H1 (cell line): Measurements from ENCODE around the gene CUX1.

Experiments used
- CTCF ChIP-seq, 3 experiments: IDR thresholded peaks; 1 replicate in 2 of 3; 2 replicates in 1 of 3; pipeline versions ENCODE4 v1.5.1 to v1.6.1; 2011; ENCODE audit warnings: low read length in 3 of 3, mild to moderate bottlenecking in 3 of 3, inconsistent platforms in 2 of 3, low read depth in 1 of 3, moderate library complexity in 1 of 3; ENCODE audit not compliant: insufficient read depth in 1 of 3; ENCODE audit errors: control extremely low read depth in 1 of 3
- EZH2 ChIP-seq: fragments of 200-600 bp; sonication (generic); IDR thresholded peaks from 2 replicates; pipeline ENCODE4 v1.7.1; 2012; ENCODE audit warnings: low read depth, mild to moderate bottlenecking, moderate library complexity, low read length, inconsistent platforms; ENCODE audit not compliant: severe bottlenecking
- GTF2F1 ChIP-seq: IDR thresholded peaks from 2 replicates; pipeline ENCODE4 v1.6.1; 2012; ENCODE audit warnings: low read depth, low read length, improper control_type of control experiment, borderline replicate concordance
- HDAC2 ChIP-seq, 2 experiments: fragments of 300-600 bp in 1 of 2; sonication (generic) in 1 of 2; IDR thresholded peaks; 2 replicates each; pipeline ENCODE4 v1.6.1; 2011 to 2012; ENCODE audit warnings: low read depth in 2 of 2, low read length in 2 of 2, mild to moderate bottlenecking in 2 of 2, moderate library complexity in 2 of 2, borderline replicate concordance in 1 of 2, inconsistent platforms in 1 of 2
- POLR2A ChIP-seq, 2 experiments: IDR thresholded peaks; 1 replicate in 1 of 2; 2 replicates in 1 of 2; pipeline ENCODE4 v1.6.1; 2011; ENCODE audit warnings: low read depth in 2 of 2, low read length in 2 of 2, mild to moderate bottlenecking in 2 of 2; ENCODE audit errors: control extremely low read depth in 1 of 2
- RAD21 ChIP-seq, 2 experiments: IDR thresholded peaks in 1 of 2; conservative IDR thresholded peaks in 1 of 2; 2 replicates each; pipeline ENCODE4 v1.6.1; 2011; ENCODE audit warnings: low read depth in 2 of 2, low read length in 2 of 2, improper control_type of control experiment in 1 of 2, inconsistent platforms in 1 of 2, mild to moderate bottlenecking in 1 of 2, moderate library complexity in 1 of 2
- RBBP5 ChIP-seq: IDR thresholded peaks from 2 replicates; pipeline ENCODE4 v1.7.1; 2012; ENCODE audit warnings: low read depth, mild to moderate bottlenecking, inconsistent platforms, low read length, moderate library complexity, borderline replicate concordance
- TAF1 ChIP-seq: IDR thresholded peaks from 2 replicates; pipeline ENCODE4 v1.6.1; 2011; ENCODE audit warnings: mild to moderate bottlenecking, low read depth, low read length

- TF ChIP-seq GTF2F1, result no peak
- no peak for TF ChIP-seq EZH2
- no peak for TF ChIP-seq CTCF (IDR thresholded peaks at IDR 0.05; ENCODE audit: control extremely low read depth in 1 of 3, insufficient read depth in 1 of 3, low read depth in 1 of 3, low read length in 3 of 3)
- TF ChIP-seq RBBP5, result no peak
- TF ChIP-seq POLR2A (IDR thresholded peaks at IDR 0.05; ENCODE audit: control extremely low read depth in 1 of 2, low read depth in 2 of 2, low read length in 2 of 2), result no peak
- no peak for TF ChIP-seq RAD21 (IDR thresholded peaks at IDR 0.05 in 1 of 2, conservative IDR thresholded peaks at IDR 0.05 in 1 of 2; ENCODE audit: low read depth in 2 of 2, low read length in 2 of 2)
- no peak for TF ChIP-seq HDAC2 (IDR thresholded peaks at IDR 0.05; ENCODE audit: borderline replicate concordance in 1 of 2, low read depth in 2 of 2, low read length in 2 of 2)
- TF ChIP-seq TAF1, result no peak
These were observed 219.5 kb downstream of the CUX1 start for GRCh38 chr7:102036958-102037357.
